Testis (tissue), 2 donors: ENCODE results near the gene LRRC58.

Experiments used
- CTCF ChIP-seq, 3 experiments: fragments of 450-650 bp in 2 of 3; fragments of 200-600 bp in 1 of 3; sonication (generic) in 1 of 3; IDR thresholded peaks; one replicate each; pipeline ENCODE4 v1.5.1; 2016 to 2019; ENCODE audit warnings: antibody characterized with exemption in 3 of 3, mild to moderate bottlenecking in 2 of 3, moderate library complexity in 1 of 3
- POLR2A ChIP-seq: fragments of 450-650 bp; IDR thresholded peaks from one replicate; pipeline ENCODE4 v1.6.1; 2017; ENCODE audit warnings: antibody characterized with exemption, mild to moderate bottlenecking, moderate library complexity

- TF ChIP-seq POLR2A (no peak), CTCF (IDR thresholded peaks at IDR 0.05) (no peak)
Observed at GRCh38 chr3:120344349-120344748, 4.8 kb downstream of the LRRC58 start.
